NCI-H226 (cell line): ENCODE measurements around the gene ACR.
A peak's percentile ranks its signal among the peaks of the same experiment; 100 is the strongest.

Source experiments
- DNase-seq: peaks from one replicate; pipeline ENCODE4 v3.0.0-alpha.2; 2015

ACR gene

DNA sequence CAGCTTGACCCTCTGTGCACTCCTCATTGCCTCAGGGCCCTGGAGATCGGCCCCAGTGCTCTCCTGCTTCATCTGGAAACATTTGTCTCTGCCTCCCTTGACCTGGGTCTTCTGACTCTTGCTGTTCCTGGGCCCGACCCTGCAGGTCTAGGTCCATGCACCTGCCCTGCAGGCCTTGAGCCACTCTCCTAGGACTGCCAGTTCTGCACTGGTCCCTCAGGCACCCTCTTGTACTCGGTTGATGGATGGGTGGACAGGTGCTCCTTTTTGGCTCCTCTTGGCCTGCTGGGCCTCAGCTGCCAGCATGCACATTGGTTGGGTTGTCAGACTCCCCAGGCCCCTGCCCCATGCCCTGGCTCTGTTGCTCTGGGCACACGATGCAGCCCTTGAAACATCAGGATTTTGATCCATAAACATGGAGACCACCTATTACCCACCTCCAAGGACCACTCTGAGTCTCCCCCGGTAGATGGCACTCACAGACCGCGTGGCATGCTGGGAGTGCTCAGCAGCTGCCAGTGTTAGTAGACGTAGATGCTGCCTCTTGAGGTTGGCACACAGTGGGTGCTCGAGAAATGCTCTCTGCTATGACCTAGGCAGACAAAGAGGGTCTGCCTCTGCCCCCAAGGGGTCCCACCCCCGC, 20.2 kb upstream of the ACR start:
- no peak for DNase-seq

DNA sequence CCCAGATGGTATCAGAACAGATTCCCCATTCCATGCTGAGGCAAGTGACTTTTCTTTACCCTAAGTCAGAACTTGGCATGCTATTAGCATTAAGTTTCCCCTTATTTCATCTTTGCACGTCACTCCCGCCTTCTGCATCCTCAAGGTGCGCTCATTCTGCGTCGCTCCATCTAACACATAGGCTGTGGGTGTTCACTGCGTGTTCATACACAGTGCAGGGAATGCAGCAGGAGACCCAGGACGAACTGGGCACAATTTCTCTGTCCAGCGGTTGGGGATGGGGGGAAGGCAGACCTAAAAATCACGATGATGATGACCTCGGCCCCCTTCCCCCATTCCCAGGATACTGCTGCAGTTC, 19.7 kb upstream of the ACR start:
- DNase-seq = no peak

DNA sequence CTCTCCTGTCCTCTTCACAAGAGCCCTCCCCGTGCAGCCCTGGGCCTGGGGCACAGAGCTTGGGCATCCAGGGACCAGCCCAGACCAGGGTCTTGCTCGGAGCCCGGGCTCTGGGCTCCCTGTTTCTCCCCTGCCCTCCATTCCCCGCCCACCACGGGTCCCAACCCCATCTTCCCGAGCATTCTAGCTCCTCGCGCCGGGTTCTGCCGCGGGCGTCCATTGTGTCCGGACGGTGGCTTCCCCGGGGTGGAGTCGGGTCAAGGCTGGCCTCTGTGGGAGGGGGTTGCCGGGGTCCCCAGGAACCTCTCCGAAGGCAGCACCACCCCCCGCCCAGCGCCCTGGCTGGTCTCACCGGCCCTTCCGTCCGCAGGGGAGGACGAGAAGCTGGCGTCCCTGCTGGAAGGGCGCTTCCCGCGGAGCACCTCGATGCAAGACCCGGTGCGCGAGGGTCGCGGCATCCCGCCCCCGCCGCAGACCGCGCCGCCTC, 18.1 kb upstream of the ACR start:
- no peak for DNase-seq

DNA sequence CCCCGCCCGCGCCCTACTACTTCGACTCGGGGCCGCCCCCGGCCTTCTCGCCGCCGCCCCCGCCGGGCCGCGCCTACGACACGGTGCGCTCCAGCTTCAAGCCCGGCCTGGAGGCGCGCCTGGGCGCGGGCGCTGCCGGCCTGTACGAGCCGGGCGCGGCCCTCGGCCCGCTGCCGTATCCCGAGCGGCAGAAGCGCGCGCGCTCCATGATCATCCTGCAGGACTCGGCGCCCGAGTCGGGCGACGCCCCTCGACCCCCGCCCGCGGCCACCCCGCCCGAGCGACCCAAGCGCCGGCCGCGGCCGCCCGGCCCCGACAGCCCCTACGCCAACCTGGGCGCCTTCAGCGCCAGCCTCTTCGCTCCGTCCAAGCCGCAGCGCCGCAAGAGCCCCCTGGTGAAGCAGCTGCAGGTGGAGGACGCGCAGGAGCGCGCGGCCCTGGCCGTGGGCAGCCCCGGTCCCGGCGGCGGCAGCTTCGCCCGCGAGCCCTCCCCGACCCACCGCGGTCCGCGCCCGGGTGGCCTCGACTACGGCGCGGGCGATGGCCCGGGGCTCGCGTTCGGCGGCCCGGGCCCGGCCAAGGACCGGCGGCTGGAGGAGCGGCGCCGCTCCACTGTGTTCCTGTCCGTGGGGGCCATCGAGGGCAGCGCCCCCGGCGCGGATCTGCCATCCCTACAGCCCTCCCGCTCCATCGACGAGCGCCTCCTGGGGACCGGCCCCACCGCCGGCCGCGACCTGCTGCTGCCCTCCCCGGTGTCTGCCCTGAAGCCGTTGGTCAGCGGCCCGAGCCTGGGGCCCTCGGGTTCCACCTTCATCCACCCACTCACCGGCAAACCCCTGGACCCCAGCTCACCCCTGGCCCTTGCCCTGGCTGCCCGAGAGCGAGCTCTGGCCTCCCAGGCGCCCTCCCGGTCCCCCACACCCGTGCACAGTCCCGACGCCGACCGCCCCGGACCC, 17.4 kb upstream of the ACR start:
- no peak for DNase-seq

DNA sequence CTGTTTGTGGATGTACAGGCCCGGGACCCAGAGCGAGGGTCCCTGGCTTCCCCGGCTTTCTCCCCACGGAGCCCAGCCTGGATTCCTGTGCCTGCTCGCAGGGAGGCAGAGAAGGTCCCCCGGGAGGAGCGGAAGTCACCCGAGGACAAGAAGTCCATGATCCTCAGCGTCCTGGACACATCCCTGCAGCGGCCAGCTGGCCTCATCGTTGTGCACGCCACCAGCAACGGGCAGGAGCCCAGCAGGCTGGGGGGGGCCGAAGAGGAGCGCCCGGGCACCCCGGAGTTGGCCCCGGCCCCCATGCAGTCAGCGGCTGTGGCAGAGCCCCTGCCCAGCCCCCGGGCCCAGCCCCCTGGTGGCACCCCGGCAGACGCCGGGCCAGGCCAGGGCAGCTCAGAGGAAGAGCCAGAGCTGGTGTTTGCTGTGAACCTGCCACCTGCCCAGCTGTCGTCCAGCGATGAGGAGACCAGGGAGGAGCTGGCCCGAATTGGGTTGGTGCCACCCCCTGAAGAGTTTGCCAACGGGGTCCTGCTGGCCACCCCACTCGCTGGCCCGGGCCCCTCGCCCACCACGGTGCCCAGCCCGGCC, 16.7 kb upstream of the ACR start:
- DNase-seq = no peak

DNA sequence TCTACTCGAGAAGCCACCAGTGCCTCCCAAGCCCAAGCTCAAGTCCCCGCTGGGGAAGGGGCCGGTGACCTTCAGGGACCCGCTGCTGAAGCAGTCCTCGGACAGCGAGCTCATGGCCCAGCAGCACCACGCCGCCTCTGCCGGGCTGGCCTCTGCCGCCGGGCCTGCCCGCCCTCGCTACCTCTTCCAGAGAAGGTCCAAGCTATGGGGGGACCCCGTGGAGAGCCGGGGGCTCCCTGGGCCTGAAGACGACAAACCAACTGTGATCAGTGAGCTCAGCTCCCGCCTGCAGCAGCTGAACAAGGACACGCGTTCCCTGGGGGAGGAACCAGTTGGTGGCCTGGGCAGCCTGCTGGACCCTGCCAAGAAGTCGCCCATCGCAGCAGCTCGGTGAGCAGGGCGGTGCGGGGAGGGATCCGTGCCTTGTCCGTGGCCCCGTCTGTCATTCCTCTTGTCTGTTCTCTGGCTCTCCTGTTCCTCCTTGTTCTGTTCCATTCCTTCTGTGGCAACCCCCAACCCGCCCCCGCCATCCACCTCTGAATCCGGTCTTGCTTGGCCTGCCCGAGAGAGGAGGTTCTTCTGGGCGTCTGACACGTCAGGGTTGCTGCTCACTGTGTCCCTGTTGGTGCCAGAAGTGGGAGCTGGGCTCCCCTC, 15.8 kb upstream of the ACR start:
- no peak for DNase-seq

DNA sequence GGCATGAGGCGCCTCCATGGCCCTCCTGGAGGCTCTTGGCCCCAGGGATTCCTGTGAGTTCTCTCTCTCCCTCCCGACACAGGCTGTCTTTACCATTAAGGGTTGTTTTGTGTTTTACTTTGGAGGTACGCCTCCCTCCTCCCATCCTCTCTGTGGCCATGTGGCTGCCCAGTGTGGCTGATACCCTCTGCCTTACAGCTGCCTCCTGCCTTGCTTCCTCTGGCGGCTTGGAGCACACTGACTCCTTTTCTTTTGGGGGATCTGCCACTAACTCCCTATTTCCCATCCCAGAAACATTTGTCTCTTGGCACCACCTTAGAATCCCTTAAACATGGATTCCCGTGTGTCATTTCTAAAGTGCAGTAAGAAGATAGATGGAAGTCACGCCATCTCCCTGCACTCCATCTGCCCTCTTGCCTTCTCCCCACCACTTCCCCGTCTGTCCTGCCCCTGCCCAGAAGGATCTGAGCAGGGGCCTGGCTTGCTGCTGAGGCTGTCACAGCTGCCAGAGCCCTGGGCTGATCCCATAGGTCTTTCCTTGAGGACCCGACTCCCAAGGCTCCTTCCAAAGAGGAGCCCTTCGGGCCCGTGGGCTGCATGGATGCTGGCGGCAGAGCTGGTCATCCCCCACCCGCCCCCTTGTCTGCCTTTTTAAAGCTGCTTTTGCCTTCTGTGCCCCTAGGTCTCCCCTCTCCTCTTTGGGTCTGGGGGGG, 15.1 kb upstream of the ACR start:
- DNase-seq = no peak

DNA sequence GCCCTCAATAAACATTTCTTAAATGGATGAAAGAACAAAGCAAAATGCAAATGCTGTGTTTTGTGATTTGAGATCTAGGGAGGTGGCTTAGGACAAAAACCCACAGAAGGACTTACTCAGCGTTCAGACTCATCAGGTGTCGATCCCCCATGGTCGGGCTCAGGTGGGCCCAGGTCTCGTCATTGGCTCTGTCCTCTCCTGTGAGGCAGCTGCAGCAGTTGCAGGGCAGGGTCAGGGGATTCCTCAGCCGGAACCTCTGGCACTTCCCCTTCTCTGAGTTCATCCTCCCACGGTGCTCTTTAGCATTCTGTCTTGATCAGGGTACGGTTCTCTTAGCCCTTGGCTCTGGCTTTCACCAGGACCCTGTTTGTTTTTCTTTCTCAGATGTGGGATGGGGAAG, 14.0 kb upstream of the ACR start:
- DNase-seq = no peak

DNA sequence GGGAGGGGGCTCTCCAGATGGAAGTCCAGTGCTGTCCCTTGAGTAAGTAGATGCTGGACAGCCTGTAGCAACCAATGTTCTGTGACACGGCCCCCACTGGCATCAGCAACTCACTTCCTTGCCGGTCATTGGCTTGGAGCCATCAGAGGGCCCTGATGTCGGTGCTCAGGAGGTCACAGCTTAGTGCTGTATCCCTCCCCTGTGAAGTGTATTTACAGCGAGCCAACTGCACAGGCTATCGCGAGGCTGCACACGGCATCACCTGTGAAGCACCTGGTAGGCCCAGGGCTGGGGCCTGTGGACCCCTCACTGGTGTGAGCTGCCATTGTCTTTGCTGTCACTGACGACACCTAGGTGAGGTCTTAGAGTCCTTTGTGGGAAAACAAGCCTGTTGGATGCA, 13.4 kb upstream of the ACR start:
- no peak for DNase-seq

DNA sequence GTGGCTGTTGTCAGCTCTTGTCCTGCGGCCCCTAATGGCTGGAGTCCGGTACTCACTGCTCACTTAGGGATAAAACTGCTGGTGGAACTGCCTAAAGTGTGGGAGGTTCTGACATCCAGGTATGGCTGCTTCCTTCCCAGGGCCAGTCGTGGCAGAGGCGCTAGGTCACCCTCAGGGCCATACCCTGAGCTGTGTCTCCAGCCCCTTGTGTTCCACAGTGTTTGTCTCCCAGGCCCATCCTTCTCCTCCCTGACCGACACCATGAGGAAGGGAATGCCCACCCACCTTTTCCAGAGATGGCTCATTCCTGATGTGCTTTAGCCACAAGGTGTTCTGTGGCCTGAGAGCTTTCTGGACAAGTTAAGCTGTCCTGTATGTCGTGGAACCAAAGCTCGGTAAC, 12.4 kb upstream of the ACR start:
- no peak for DNase-seq

DNA sequence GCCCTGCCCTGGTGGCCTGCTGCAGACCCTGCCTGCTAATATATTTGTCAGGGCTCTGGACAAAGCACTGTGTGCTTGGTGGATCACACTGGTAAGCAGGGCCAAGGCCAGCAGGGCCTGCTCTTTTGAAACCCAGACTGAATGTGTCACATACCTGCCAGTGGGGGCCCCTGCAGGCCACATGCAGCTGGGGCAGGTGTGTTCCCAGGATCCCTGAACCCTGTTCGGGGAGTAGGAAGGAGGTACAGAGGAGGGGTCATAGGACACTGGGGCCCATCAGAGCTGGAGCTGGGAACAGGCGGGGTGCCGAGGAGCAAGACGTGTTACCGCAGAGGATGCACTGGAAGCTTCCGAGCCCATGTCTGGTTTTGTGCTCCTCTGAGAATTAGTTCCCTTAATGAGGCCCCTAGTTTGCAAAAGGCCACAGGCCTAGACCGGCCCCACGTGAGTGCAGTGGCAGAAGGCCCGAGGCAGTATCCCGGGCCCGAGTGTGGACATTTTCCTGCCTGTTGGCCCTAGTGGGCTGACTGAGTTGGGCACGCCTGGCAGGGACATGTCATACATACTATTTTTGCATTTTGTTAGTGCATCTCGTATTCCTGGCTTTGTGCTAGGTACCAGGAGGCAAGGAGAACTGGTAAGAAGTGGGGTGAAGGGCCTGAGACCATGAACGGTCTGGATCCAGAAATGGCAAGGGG, 11.2 kb upstream of the ACR start:
- no peak for DNase-seq

DNA sequence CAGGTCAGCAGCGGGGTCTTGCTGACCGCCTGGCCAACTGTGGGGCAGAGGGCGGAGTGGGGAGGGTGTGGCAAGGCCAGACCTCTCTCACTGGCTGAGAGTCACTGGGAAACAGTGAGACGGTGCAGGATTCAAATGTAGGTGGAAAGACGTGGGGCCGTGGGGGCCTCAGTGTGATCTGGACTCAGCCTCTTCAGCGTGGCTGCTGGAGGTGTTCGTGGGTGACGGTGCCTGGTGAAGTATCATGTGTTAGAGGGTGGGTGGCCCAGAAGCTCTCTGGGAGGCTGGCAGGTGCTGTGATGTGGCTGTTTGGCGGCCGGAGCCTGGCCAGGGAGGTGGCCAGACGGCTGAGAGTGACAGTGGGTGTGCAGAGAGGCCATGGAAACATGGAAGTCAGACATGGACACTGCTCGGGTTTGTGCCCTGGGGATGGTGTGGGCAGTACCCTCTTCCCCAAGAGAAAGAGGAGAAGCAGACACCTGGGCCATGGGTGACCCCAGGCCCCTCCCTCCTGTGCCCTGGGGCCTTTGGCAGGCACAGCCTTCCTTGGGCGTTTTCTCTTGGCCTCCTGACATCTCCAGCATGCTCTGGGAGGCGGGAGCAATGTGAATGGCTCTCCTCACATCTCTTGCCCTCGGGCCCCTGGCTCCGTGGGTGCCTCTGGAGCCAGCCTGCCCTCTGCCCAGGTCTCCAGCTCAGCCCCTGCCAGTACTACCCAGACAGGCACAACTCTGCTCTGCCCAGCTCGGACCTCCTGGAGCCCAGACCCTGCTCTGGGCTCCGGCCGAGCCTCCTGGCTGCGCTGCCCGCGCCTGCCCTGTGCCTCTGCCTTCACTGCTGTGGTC, 10.1 kb upstream of the ACR start:
- no peak for DNase-seq

DNA sequence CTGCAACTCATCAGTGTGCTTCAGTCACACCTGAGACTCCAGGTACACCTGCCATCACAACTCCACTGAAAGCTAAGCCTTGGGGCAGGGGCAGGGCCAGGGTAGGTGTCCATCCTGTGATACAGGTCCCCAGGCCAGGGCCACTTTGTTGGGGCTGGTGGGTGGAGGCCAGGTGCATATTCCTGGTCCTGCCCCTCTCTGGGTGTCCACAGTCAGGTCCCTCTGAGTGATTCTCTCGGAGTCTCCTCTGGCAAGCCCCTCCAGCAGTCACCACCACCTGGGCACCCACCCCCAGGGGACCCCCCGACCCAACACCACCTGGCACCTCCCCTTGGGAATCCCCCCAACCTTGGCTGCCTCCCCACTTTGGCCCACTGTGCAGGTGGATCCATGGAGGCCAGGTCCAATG, 9.5 kb upstream of the ACR start:
- no peak for DNase-seq

DNA sequence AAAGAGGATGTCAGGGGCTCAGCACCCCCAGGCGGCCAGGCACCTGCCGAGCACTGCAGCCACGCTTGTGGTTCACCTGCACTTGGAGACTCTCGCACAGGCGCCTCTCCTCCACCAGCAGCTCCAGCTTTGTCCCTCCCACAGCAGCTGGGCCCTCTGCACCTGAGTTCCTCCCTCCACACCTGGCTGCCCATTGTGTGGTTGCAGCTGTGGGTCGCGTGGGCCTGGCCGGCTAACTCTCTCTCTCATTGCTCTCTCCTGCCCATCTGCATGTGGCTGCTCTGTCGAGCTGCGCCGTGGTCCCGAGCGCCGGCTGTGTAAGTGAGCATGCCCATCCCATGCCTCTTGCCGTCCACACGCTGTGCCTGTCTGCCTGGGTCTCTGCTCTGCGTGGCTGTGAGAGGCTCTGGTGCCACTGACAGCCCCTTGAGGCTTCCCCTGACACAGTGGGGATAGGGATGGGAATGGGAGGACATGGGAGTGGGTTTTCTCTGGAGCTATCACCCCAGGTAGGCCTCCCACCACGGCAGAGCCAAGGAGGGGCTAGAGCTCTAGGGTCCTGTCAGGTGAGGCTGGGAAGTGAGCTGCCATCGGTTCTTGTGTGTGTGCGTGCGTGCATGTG, 8.5 kb upstream of the ACR start:
- DNase-seq = no peak

DNA sequence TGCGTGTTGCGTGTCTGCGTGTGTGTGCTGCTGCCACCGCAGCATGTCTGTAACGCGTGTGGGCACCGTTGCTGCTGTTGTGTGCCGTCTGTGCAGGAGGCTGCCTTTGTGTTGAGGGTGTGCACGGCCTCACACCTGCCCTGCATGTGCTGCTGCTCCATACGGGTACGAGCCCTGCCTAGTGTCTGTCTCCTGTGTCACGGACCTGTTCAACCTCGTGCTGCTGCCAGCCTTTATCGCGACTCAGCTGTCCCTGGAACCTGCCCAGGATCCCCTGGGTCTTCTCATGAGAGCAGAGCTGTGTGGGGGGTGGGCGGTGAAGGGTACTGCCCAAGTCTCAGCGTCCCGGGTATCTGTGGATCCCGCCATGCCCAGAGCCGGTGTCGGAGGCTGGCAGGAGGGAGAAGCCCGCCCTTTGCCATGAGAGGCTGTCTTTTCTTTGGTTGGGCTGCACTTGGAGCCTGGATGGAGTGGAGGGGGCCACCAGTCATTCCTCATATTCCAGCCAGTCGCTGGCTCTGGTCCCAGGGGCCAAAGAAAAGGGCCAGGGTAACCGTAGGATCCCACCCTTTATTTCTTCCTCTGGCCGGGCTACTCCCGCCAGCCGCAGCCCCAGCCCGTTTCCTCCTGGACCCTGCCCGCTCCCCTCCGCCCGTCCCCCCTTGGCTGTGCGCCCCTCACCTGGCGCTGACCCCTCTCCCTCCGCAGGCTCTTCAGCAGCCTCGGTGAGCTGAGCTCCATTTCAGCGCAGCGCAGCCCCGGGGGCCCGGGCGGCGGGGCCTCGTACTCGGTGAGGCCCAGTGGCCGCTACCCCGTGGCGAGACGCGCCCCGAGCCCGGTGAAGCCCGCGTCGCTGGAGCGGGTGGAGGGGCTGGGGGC, 7.8 kb upstream of the ACR start:
- DNase-seq = no peak

DNA sequence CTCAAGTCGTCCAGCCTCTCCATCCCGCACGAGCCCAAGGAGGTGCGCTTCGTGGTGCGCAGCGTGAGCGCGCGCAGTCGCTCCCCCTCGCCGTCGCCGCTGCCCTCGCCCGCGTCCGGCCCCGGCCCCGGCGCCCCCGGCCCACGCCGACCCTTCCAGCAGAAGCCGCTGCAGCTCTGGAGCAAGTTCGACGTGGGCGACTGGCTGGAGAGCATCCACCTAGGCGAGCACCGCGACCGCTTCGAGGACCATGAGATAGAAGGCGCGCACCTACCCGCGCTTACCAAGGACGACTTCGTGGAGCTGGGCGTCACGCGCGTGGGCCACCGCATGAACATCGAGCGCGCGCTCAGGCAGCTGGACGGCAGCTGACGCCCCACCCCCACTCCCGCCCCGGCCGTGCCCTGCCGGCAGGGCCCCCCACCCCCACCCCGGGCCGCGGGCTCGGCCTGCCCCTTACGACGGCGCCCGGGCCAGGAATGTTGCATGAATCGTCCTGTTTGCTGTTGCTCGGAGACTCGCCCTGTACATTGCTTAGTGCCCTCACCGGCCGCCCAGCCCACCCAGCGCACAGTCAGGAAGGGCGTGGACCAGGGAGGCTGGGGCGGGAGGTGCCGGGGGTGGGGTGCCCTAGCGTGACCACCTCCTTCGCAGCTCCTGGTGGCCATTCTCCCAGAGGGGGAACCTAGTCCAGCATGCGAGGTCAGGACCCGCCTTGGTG, 6.9 kb upstream of the ACR start:
- DNase-seq = no peak

DNA sequence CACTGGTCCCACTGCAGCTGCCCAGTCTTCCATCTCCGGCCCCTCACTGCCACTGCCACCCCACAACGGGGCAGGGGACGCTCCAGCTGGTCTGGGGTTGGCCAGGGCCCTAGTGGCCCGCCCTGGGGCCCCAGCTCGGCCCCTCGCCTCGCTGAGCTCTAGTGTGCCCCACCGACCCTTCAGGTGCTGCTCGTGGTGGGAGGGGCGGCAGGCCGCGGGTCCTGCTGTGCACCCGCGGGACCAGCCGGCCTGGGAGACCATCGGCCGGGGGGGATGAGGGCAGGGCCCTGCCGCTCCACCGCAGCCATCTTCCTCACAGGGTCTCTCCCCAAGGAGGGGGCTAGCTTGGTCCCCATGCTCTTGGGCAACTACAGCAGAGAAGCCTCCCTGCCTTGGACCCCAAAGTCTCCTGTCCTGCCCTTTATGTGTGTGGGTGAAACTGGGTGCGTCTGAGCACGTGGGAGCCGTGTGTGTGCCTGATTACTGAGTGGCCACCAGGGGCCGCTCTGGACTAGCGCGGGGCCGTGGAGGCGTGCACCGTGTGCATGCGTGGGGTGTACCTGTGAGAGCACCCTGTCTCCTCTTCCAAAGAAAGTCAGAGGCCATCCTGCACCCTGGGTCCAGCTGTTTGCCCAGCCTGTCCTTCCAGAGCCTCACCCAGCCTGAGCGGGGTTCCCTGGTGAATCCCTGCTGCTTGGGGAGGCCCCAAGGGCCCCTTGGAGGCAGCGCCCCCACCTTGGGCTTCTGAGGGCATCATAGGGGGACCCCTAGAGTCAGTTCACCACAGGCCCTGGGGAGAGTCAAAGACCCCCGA, 6.0 kb upstream of the ACR start:
- peak; percentile 2 for DNase-seq

DNA sequence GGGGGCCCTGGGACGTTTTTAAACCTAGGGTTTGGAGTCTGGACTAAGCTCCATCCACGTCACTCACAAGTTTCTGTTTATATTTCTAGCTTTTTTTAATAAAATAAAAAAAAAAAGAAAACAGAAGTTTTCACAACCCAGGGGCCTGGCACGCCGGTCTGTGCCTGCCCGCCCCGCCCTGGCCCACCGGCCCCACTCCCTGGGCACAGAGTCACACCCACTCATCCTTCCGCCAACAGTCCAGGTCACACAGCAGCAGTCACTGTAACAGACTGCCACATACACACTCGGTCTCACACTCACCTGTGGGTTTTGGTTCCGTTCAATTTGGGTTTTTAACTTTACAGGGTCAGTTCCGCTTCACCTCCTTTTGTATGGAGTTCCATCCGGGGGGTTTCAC, 5.3 kb upstream of the ACR start:
- no peak for DNase-seq
